RWPE2 (cell line): Measurements from ENCODE around the gene NECTIN1.

Source experiments
- ATAC-seq: fragments of 200-7000 bp; cut with Tn5 transposase; 3 replicates; pipeline ENCODE4 v1.9.1; 2021; ENCODE audit warnings: low read depth
- DNase-seq: peaks from one replicate; pipeline ENCODE4 v3.0.0-alpha.2; 2020; ENCODE audit warnings: low spot score
- H3K27ac ChIP-seq: fragments of 450-650 bp; 2 replicates; pipeline ENCODE4 v1.5.1; 2017; ENCODE audit warnings: mild to moderate bottlenecking; ENCODE audit not compliant: poor library complexity, severe bottlenecking
- H3K27me3 ChIP-seq: fragments of 250-450 bp; sonication (Bioruptor Pico); 2 replicates; pipeline ENCODE4 v1.5.1; 2021; ENCODE audit warnings: mild to moderate bottlenecking, moderate library complexity; ENCODE audit not compliant: insufficient read depth, poor library complexity, severe bottlenecking
- H3K36me3 ChIP-seq: fragments of 250-450 bp; sonication (Bioruptor Pico); 2 replicates; pipeline ENCODE4 v1.5.1; 2020; ENCODE audit warnings: low read depth, mild to moderate bottlenecking, moderate library complexity
- H3K4me1 ChIP-seq: fragments of 250-450 bp; sonication (Bioruptor Pico); 2 replicates; pipeline ENCODE4 v1.5.1; 2021; ENCODE audit warnings: mild to moderate bottlenecking, moderate library complexity; ENCODE audit not compliant: insufficient read depth, poor library complexity, severe bottlenecking
- H3K4me3 ChIP-seq: fragments of 250-450 bp; sonication (Bioruptor Pico); 2 replicates; pipeline ENCODE4 v1.5.1; 2021; ENCODE audit warnings: mild to moderate bottlenecking, moderate library complexity; ENCODE audit not compliant: severe bottlenecking
- H3K9me3 ChIP-seq: fragments of 250-450 bp; sonication (Bioruptor Pico); 2 replicates; pipeline ENCODE4 v1.5.1; 2021; ENCODE audit warnings: mild to moderate bottlenecking, moderate library complexity; ENCODE audit not compliant: severe bottlenecking
- CTCF ChIP-seq: fragments of 450-650 bp; IDR thresholded peaks from one replicate; pipeline ENCODE4 v1.5.1; 2017; ENCODE audit warnings: mild to moderate bottlenecking, moderate library complexity; ENCODE audit not compliant: poor library complexity, severe bottlenecking

The NECTIN1 gene

GRCh38 chr11:119701591-119702549 is 27.1 kb downstream of the NECTIN1 start:
- H3K27ac ChIP-seq: peak overlapping the region; percentile 95
- TF ChIP-seq CTCF: no peak
- H3K36me3 ChIP-seq: peaks cover 28% of the 10 kb centered on the region
- no peaks in the 10 kb centered on the region for H3K9me3 ChIP-seq
- ATAC-seq (peak; percentile 22; the same call in 1 of the 3 replicates), DNase-seq (no peak)
- H3K4me3 ChIP-seq: no peak overlapping the region
- no peaks in the 10 kb centered on the region for H3K27me3 ChIP-seq
- H3K4me1 ChIP-seq: peaks cover 58% of the 10 kb centered on the region

DNA sequence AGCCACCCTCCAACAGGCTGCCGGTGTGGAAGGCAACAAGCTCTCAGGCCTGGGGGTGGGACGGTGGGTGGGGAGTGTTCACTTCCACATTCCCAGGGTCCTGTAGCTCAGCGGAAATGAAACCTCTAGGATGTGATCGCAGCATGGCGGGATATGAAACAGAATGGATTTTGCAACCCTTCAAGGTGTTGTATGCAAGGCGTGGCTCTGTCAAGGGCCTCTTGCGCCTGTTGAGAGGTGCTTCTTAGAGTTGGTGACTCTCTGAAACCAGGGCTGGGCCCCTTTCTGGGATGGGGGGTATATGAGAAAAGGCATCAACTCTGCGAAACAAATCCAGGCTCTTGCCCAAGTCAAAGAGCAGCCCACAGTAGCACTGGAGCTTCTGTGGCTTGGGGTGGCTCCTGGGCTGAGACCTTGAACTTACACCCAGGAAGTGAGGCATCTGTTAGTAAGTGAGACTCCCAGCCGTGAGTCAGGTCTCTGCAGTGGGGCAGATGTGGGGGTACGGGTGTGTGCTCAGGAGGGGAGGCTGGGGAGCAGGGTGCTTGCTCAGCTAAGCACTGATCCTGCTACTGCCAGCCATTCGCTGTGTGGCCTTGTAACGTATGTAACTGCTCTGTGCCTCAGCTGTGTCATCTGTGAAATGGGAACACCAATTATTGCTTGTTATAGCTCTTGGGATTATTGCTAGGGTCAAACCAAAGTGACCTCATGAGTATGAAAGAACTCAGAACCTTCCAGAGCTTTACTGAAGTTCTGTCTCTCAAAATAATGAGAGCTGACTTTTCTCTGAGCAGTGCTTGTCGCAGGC is 28.3 kb downstream of the NECTIN1 start:
- peak; percentile 26 for ATAC-seq
- Histone ChIP-seq H3K27ac (peak overlapping the region; percentile 95), H3K4me1 (peaks cover 64% of the 10 kb centered on the region), H3K36me3 (peaks cover 22% of the 10 kb centered on the region), H3K27me3 (no peaks in the 10 kb centered on the region), H3K4me3 (no peak overlapping the region), H3K9me3 (no peaks in the 10 kb centered on the region)
- DNase-seq: no peak
- TF ChIP-seq CTCF: no peak

GRCh38 chr11:119700030-119700429 is 29.0 kb downstream of the NECTIN1 start:
- Histone ChIP-seq H3K36me3 (peaks cover 22% of the 10 kb centered on the region), H3K4me1 (peaks cover 71% of the 10 kb centered on the region), H3K4me3 (no peak overlapping the region), H3K9me3 (no peaks in the 10 kb centered on the region), H3K27me3 (no peaks in the 10 kb centered on the region), H3K27ac (peak overlapping the region; percentile 95)
- no peak for TF ChIP-seq CTCF
- no peak for DNase-seq
- ATAC-seq: no peak

DNA sequence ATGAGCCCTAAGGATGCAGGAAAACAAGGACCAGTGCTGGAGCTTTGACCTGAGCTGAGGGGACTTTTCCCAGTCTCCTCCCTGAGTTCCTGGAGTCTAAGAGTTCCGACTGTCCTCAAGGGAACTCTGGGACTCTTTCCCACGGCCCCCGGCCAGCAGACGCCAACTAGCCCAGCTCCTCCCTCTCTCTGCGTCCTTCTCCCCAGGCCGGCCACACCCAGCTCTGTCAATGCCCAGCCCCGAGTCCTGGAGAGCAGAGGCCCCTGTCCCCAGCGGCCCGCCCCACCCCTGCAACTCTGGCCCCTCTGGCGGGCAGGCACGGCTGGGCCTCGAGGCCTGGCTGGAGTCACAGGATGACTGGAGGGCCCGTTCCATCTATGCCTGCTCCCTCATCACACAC is 29.8 kb downstream of the NECTIN1 start:
- H3K4me1 ChIP-seq: peaks cover 79% of the 10 kb centered on the region
- no peaks in the 10 kb centered on the region for H3K9me3 ChIP-seq
- ATAC-seq (peak; percentile 5; the same call in 1 of the 3 replicates), DNase-seq (no peak)
- H3K36me3 ChIP-seq: peaks cover 18% of the 10 kb centered on the region
- no peak overlapping the region for H3K4me3 ChIP-seq
- no peaks in the 10 kb centered on the region for H3K27me3 ChIP-seq
- TF ChIP-seq CTCF: no peak
- peak overlapping the region; percentile 95 for H3K27ac ChIP-seq
